Urinary bladder (tissue), 4 donors: ENCODE measurements around the gene PALD1. TPM values are rescaled to one million over a fixed set of nuclear protein-coding genes. Genes with fewer than 3 reads are reported as not detected.

ENCODE experiments used
- DNase-seq: peaks from one replicate; pipeline ENCODE4 v3.0.0-alpha.2; 2015; ENCODE audit errors: extremely low spot score
- H3K27ac ChIP-seq: one replicate; pipeline ENCODE4 v1.5.1; 2013; ENCODE audit warnings: low read depth, mild to moderate bottlenecking, moderate library complexity
- H3K36me3 ChIP-seq: one replicate; pipeline ENCODE4 v1.6.1; 2013; ENCODE audit warnings: mild to moderate bottlenecking, moderate library complexity; ENCODE audit not compliant: insufficient read depth
- H3K4me1 ChIP-seq: one replicate; pipeline ENCODE4 v1.6.1; 2013; ENCODE audit warnings: mild to moderate bottlenecking, moderate library complexity; ENCODE audit not compliant: insufficient read depth
- H3K4me3 ChIP-seq: one replicate; pipeline ENCODE4 v1.5.1; 2013; ENCODE audit warnings: low read depth, low read length
- WGBS: extraction: QIAGEN DNeasy Blood & Tissue Kit; methylation state at CpG from one replicate; pipeline ENCODE4 v1.1.7; 2013; 5-methylcytosine and 5-hydroxymethylcytosine counted together
- polyA plus RNA-seq: library from polyadenylated mRNA; stranded (reverse); fragments of 200-250 nt; gene quantifications from one replicate; pipeline ENCODE4 v1.2.3, GENCODE V29; 2013
- total RNA-seq: library from RNA; depleted of rRNA; stranded (reverse); fragments of >200 nt; gene quantifications from one replicate; pipeline ENCODE4 v1.2.3, GENCODE V29; 2014
- donor health status: healthy with polysubstance abuse.
- donor health status: healthy.

The PALD1 gene
- total and polyA plus RNA-seq, 2 donors, result 5.7 to 10.2 TPM

DNA sequence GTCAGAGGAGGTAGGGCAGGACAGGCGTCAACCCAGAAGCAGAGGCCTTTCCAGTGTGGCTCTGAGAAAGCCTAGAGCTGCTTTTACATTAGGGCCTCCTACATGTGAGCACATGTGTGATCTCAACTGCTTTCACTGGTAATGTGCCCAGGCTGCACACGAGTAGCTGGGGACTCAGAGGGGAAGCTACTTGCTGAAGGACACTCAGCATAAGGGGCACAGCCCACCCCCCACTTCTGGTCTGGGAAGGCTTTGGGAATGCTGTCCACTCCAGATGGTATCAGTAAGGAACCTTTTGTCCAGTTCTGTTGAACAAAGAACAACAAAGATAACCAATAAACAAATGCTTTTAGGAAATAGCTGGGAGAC lies 105.1 kb downstream of the PALD1 start:
- no peak for DNase-seq
- Histone ChIP-seq H3K36me3 (no peaks in the 10 kb centered on the region), H3K4me3 (no peak overlapping the region), H3K27ac (no peak overlapping the region), H3K4me1 (no peaks in the 10 kb centered on the region)
- 81% methylated on average over 2 of the region's 2 CpGs for WGBS

DNA sequence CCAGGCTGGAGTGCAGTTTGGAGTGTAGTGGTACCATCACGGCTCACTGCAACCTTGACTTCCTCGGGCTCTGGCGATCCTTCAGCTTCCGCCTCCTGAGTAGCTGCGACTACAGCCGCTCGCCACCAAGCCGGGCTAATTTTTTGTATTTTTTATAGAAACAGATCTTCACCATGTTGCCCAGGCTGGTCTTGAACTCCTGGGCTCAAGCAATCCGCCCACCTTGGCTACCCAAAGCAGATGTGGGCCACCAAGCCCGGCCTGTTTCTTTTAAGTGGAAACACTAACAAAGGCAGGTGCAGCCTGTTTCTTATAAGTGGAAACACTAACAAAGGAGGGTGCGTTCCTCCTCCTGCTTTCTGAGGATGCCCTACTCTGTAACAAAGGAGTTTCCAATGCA lies 105.8 kb downstream of the PALD1 start:
- Histone ChIP-seq H3K27ac (no peak overlapping the region), H3K36me3 (no peaks in the 10 kb centered on the region), H3K4me3 (no peak overlapping the region), H3K4me1 (no peaks in the 10 kb centered on the region)
- 86% methylated on average over 11 of the region's 11 CpGs for WGBS
- no peak for DNase-seq

GRCh38 chr10:70584909-70585544 lies 106.5 kb downstream of the PALD1 start:
- no peak for DNase-seq
- H3K27ac ChIP-seq, result no peak overlapping the region
- H3K4me3 ChIP-seq, result no peak overlapping the region
- H3K36me3 ChIP-seq, result no peaks in the 10 kb centered on the region
- 47% methylated on average over 7 of the region's 7 CpGs for WGBS
- H3K4me1 ChIP-seq, result no peaks in the 10 kb centered on the region

- DNase-seq, result no peak
- no peak overlapping the region for H3K4me3 ChIP-seq
- 83% methylated on average over 8 of the region's 8 CpGs for WGBS
- no peaks in the 10 kb centered on the region for H3K4me1 ChIP-seq
- no peak overlapping the region for H3K27ac ChIP-seq
- no peaks in the 10 kb centered on the region for H3K36me3 ChIP-seq
These were observed 107.1 kb downstream of the PALD1 start for GRCh38 chr10:70585578-70586169.

GRCh38 chr10:70586348-70586930 lies 107.9 kb downstream of the PALD1 start:
- Histone ChIP-seq H3K4me3 (no peak overlapping the region), H3K36me3 (no peaks in the 10 kb centered on the region), H3K27ac (no peak overlapping the region), H3K4me1 (no peaks in the 10 kb centered on the region)
- WGBS, result 89% methylated on average over 8 of the region's 8 CpGs
- DNase-seq, result no peak

DNA sequence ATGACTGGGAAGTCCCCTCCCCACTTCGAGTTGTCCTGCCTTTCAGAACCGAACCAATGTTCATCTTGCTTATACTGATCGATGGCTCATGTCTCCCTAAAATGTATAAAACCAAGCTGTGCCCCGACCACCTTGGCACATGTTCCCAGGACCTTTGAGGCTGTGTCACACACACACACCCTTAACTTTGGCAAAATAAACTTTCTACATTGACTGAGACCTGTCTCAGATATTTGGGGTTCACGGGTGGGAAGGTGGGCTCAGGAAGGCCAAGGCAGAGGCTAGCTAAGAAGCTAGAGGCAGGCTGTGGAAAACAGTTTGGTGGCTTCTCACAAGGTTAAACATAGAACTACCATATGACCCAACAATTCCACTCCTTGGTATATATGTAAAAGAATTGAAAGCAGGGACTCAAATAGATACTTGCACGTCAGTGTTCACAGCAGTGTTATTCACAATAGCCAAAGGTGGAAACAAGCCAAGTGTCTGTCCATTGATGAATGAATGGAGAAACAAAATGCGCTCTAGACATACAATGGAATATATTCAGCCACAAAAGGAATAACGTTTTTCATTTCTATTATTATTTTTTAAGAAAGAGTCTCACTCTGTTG lies 108.6 kb downstream of the PALD1 start:
- 86% methylated on average over 8 of the region's 8 CpGs for WGBS
- Histone ChIP-seq H3K27ac (no peak overlapping the region), H3K4me3 (no peak overlapping the region), H3K4me1 (no peaks in the 10 kb centered on the region), H3K36me3 (no peaks in the 10 kb centered on the region)
- no peak for DNase-seq

DNA sequence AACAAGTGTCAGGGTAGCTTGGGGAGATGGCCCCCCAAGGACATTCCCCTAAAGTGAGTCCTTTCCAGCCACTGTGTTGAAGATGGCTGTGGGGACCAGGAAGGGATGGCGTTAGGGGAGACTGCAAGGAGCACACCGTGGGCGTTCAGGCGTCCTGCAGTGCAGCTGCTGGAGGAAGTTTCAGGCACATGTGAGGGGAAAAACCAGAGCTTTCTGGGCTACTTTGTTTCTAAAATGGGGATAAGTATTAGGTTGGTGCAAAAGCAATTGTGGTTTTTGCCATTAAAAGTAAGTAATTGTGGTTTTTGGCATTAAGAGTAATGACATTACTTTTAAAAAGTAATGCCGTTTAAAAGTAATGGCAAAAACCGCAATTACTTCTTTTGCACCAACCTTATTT lies 109.7 kb downstream of the PALD1 start:
- DNase-seq, result no peak
- Histone ChIP-seq H3K4me3 (no peak overlapping the region), H3K27ac (no peak overlapping the region), H3K36me3 (no peaks in the 10 kb centered on the region), H3K4me1 (no peaks in the 10 kb centered on the region)
- WGBS, result 73% methylated on average over 6 of the region's 6 CpGs

- no peak overlapping the region for H3K4me3 ChIP-seq
- no peaks in the 10 kb centered on the region for H3K36me3 ChIP-seq
- no peak overlapping the region for H3K27ac ChIP-seq
- H3K4me1 ChIP-seq, result no peaks in the 10 kb centered on the region
- 65% methylated on average over 10 of the region's 10 CpGs for WGBS
- DNase-seq, result no peak
These were observed 110.4 kb downstream of the PALD1 start for GRCh38 chr10:70588859-70589570.

GRCh38 chr10:70589762-70590654 lies 111.4 kb downstream of the PALD1 start:
- Histone ChIP-seq H3K36me3 (no peaks in the 10 kb centered on the region), H3K4me3 (no peak overlapping the region), H3K4me1 (no peaks in the 10 kb centered on the region), H3K27ac (no peak overlapping the region)
- WGBS, result 62% methylated on average over 5 of the region's 5 CpGs
- peak; percentile 77 for DNase-seq

DNA sequence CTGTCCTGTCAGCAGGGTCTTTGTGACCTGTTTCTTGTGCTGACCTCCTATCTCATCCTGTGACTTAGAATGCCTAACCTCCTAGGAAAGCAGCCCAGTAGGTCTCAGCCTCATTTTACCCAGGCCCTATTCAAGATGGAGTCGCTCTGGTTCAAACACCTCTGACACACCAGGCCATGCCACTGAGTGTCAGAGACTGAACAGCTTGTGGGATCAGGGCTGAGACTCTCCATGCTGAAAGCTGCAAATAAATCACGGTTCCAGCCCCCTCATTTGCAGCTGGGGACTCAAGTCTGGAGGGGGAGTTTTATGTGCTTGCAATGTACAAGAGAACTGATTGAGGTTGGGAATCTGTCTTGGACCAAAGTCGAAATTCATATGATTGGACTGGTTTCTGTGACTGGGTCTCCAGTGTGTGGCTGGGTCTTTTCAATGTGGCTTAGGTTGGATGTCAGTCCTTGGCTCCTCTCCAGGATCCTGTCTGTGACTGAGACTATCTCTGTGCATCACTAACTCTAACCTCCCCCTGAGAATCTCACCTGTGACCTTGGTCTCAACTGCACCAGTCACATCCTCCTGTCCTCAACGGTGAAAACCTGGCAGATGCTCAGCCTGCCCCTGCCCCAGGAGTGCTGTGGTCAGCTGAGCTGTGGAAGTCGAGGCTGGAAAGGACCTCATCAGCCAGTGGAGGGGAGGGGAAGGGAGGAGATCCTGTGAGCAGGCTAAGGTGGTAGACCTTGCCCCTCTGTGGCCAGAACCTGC lies 112.3 kb downstream of the PALD1 start:
- Histone ChIP-seq H3K4me3 (no peak overlapping the region), H3K27ac (no peak overlapping the region), H3K36me3 (no peaks in the 10 kb centered on the region), H3K4me1 (no peaks in the 10 kb centered on the region)
- no peak for DNase-seq
- 55% methylated on average over 5 of the region's 5 CpGs for WGBS

- Histone ChIP-seq H3K4me1 (no peaks in the 10 kb centered on the region), H3K36me3 (no peaks in the 10 kb centered on the region), H3K27ac (no peak overlapping the region), H3K4me3 (no peak overlapping the region)
- DNase-seq, result no peak
- WGBS, result 94% methylated on average over 2 of the region's 2 CpGs
These were observed 113.7 kb downstream of the PALD1 start for GRCh38 chr10:70592186-70592735.

GRCh38 chr10:70592746-70593512 lies 114.4 kb downstream of the PALD1 start:
- H3K36me3 ChIP-seq, result no peaks in the 10 kb centered on the region
- no peak overlapping the region for H3K27ac ChIP-seq
- no peak for DNase-seq
- no peaks in the 10 kb centered on the region for H3K4me1 ChIP-seq
- 85% methylated on average over 16 of the region's 16 CpGs for WGBS
- H3K4me3 ChIP-seq, result no peak overlapping the region
